GM23338 (cell line): ENCODE results near the gene TENT4A. TPM values are rescaled to one million over a fixed set of nuclear protein-coding genes. Genes with fewer than 3 reads are reported as not detected.

ENCODE experiments used
- ATAC-seq: fragments of 200-7000 bp; cut with Tn5 transposase; 3 replicates; pipeline ENCODE4 v1.9.1; 2020
- DNase-seq: peaks from one replicate; pipeline ENCODE4 v3.0.0-alpha.2; 2015; ENCODE audit warnings: low spot score
- H2AFZ ChIP-seq: fragments of 200-600 bp; sonication (generic); 2 replicates; pipeline ENCODE4 v1.8.0; 2016; ENCODE audit warnings: antibody characterized with exemption, mild to moderate bottlenecking, moderate library complexity
- H3F3A ChIP-seq: fragments of 200-600 bp; sonication (generic); replicated peaks from 2 replicates; pipeline ENCODE4 v1.8.0; 2017; ENCODE audit warnings: antibody characterized with exemption, mixed run types, low read depth
- H3K27ac ChIP-seq: fragments of 200-600 bp; sonication (generic); 2 replicates; pipeline ENCODE4 v1.6.1; 2016; ENCODE audit warnings: low read depth
- H3K27me3 ChIP-seq: fragments of 200-600 bp; sonication (generic); 2 replicates; pipeline ENCODE4 v1.8.0; 2016; ENCODE audit warnings: mild to moderate bottlenecking, mixed run types, moderate library complexity; ENCODE audit not compliant: insufficient read depth
- H3K36me3 ChIP-seq: fragments of 200-600 bp; sonication (generic); 2 replicates; pipeline ENCODE4 v1.8.0; 2016; ENCODE audit warnings: mild to moderate bottlenecking; ENCODE audit not compliant: insufficient read depth
- H3K4me1 ChIP-seq: fragments of 200-600 bp; sonication (generic); 2 replicates; pipeline ENCODE4 v1.8.0; 2016; ENCODE audit warnings: mild to moderate bottlenecking, moderate library complexity; ENCODE audit not compliant: insufficient read depth
- H3K4me2 ChIP-seq: fragments of 200-600 bp; sonication (generic); 2 replicates; pipeline ENCODE4 v1.7.1; 2017; ENCODE audit warnings: mixed run types
- H3K4me3 ChIP-seq: fragments of 200-600 bp; sonication (generic); 2 replicates; pipeline ENCODE4 v1.6.1; 2016; ENCODE audit warnings: mixed run types
- H3K79me2 ChIP-seq: fragments of 200-600 bp; sonication (generic); replicated peaks from 2 replicates; pipeline ENCODE4 v1.8.0; 2017; ENCODE audit warnings: mild to moderate bottlenecking; ENCODE audit not compliant: insufficient read depth
- H3K9me2 ChIP-seq: fragments of 200-600 bp; sonication (generic); 2 replicates; pipeline ENCODE4 v1.8.0; 2017; ENCODE audit not compliant: insufficient read depth
- H4K20me1 ChIP-seq: fragments of 200-600 bp; sonication (generic); replicated peaks from 2 replicates; pipeline ENCODE4 v1.8.0; 2017; ENCODE audit warnings: mild to moderate bottlenecking; ENCODE audit not compliant: insufficient read depth
- H3K27ac Mint-ChIP-seq: 2 replicates; pipeline ENCODE4 v1.8.0; 2020; ENCODE audit warnings: inconsistent platforms, mild to moderate bottlenecking, moderate library complexity, mixed read lengths
- H3K27me3 Mint-ChIP-seq: 3 replicates; pipeline ENCODE4 v1.8.0; 2022; ENCODE audit warnings: low read depth, mild to moderate bottlenecking, moderate library complexity, mixed read lengths, inconsistent platforms; ENCODE audit not compliant: insufficient read depth, poor library complexity
- H3K36me3 Mint-ChIP-seq: 3 replicates; pipeline ENCODE4 v1.8.0; 2021; ENCODE audit warnings: low read depth, mild to moderate bottlenecking, inconsistent platforms, moderate library complexity, mixed read lengths
- H3K4me1 Mint-ChIP-seq: 3 replicates; pipeline ENCODE4 v1.8.0; 2020; ENCODE audit warnings: mild to moderate bottlenecking, inconsistent platforms, mixed read lengths
- H3K4me3 Mint-ChIP-seq: 3 replicates; pipeline ENCODE4 v1.8.0; 2021; ENCODE audit warnings: moderate library complexity, mild to moderate bottlenecking, inconsistent platforms, mixed read lengths
- H3K9me3 Mint-ChIP-seq: 3 replicates; pipeline ENCODE4 v1.8.0; 2020; ENCODE audit warnings: moderate library complexity, mild to moderate bottlenecking, inconsistent platforms, mixed read lengths
- CREB1 ChIP-seq: fragments of 250-450 bp; sonication (Bioruptor Pico); IDR thresholded peaks from 2 replicates; pipeline ENCODE4 v1.5.0; 2020; ENCODE audit warnings: low read depth, mild to moderate bottlenecking, moderate library complexity
- EZH2 ChIP-seq: fragments of 200-600 bp; sonication (generic); IDR thresholded peaks from one replicate; pipeline ENCODE4 v1.8.0; 2017; ENCODE audit warnings: antibody characterized with exemption, mild to moderate bottlenecking, low read depth; ENCODE audit not compliant: unreplicated experiment
- EZH2phosphoT487 ChIP-seq: fragments of 200-600 bp; sonication (generic); IDR thresholded peaks from one replicate; pipeline ENCODE4 v1.8.1; 2018; ENCODE audit warnings: antibody characterized with exemption; ENCODE audit not compliant: unreplicated experiment
- JUNB ChIP-seq: IDR thresholded peaks from one replicate; pipeline ENCODE4 v1.6.1; 2016; ENCODE audit warnings: antibody characterized with exemption; ENCODE audit not compliant: unreplicated experiment
- NANOG ChIP-seq: IDR thresholded peaks from 2 replicates; pipeline ENCODE4 v1.6.1; 2016; ENCODE audit warnings: antibody characterized with exemption, borderline replicate concordance
- POLR2AphosphoS5 ChIP-seq: IDR thresholded peaks from 2 replicates; pipeline ENCODE4 v1.6.1; 2016; ENCODE audit warnings: antibody characterized with exemption, low read depth
- STAT1 ChIP-seq: IDR thresholded peaks from one replicate; pipeline ENCODE4 v1.6.1; 2016; ENCODE audit warnings: antibody characterized with exemption; ENCODE audit not compliant: unreplicated experiment
- ZNF114 ChIP-seq: fragments of 250-450 bp; sonication (Bioruptor Pico); IDR thresholded peaks from 2 replicates; pipeline ENCODE4 v1.5.0; 2020; ENCODE audit warnings: mild to moderate bottlenecking, moderate library complexity
- ZNF331 ChIP-seq: fragments of 250-450 bp; sonication (Bioruptor Pico); IDR thresholded peaks from 2 replicates; pipeline ENCODE4 v1.5.0; 2020; ENCODE audit warnings: low read depth, mild to moderate bottlenecking, moderate library complexity
- polyA plus RNA-seq: library from polyadenylated mRNA; unstranded; fragments of >200 nt; fragmentation: Nextera tagmentation; extraction: Ambion mirVana; gene quantifications from 2 replicates; pipeline ENCODE4 v1.2.1, GENCODE V29; 2016
- total RNA-seq: library from RNA; depleted of rRNA; stranded (reverse); fragments of >200 nt; shearing (Covaris generic); gene quantifications from 2 replicates; pipeline ENCODE4 v1.2.3, GENCODE V29; 2014
- TF ChIP-seq, protein P1 (sequence below), 2 experiments: fragments of 200-600 bp in 1 of 2; sonication (generic) in 1 of 2; conservative IDR thresholded peaks; 2 replicates each; pipeline versions ENCODE4 v1.5.1 to v1.6.1; 2016 to 2017; ENCODE audit warnings: antibody characterized with exemption in 2 of 2, low read depth in 2 of 2, mild to moderate bottlenecking in 2 of 2, moderate library complexity in 1 of 2
- TF ChIP-seq, protein P2 (sequence below): fragments of 250-450 bp; sonication (Bioruptor Pico); IDR thresholded peaks from 2 replicates; pipeline ENCODE4 v1.5.0; 2020; ENCODE audit warnings: mild to moderate bottlenecking, moderate library complexity
- TF ChIP-seq, protein P3 (sequence below): IDR thresholded peaks from 2 replicates; pipeline ENCODE4 v1.6.1; 2016; ENCODE audit warnings: antibody characterized with exemption
- TF ChIP-seq, protein P4 (sequence below): IDR thresholded peaks from one replicate; pipeline ENCODE4 v1.6.1; 2018; ENCODE audit warnings: antibody characterized with exemption; ENCODE audit not compliant: unreplicated experiment

TENT4A gene
- total and polyA plus RNA-seq, 2 experiments from 2014 or later = 5.3 to 24.0 TPM

DNA sequence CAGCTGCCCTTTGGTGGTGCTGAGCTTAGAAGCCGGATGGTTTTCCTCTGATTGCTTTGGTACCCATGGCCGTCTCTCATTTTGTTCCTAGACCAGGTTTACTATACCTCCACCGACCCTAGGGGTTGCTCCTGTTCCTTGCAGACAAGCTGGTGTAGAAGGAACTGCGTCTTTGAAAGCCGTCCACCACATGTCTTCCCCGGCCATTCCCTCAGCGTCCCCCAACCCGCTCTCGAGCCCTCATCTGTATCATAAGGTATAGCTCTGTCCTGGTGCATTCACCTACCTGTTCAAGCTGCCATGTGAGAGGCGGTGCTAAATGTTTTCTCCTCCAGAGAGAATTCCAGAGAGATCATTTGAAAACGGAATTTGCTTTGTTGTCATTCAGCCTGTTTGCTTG lies 39.5 kb downstream of the TENT4A start:
- H3K4me2 ChIP-seq = no peak overlapping the region
- peaks cover 25% of the 10 kb centered on the region for H3K36me3 ChIP-seq

More for the DNA sequence above, 39.5 kb downstream of the TENT4A start:
- Mint-ChIP-seq H3K4me3 (no peak overlapping the region), H3K36me3 (peaks cover 83% of the 10 kb centered on the region), H3K9me3 (no peaks in the 10 kb centered on the region; the same call in 2 of the 3 replicates), H3K4me1 (peaks cover 5% of the 10 kb centered on the region), H3K27ac (no peak overlapping the region), H3K27me3 (peaks cover 4% of the 10 kb centered on the region)
- Histone ChIP-seq H3K79me2 (peaks cover 11% of the 10 kb centered on the region), H3K27ac (no peak overlapping the region), H3K27me3 (no peaks in the 10 kb centered on the region), H3K4me3 (no peak overlapping the region), H4K20me1 (peaks cover 9% of the 10 kb centered on the region), H3K9me2 (no peaks in the 10 kb centered on the region), H3F3A (no peaks in the 10 kb centered on the region), H3K4me1 (no peaks in the 10 kb centered on the region), H2AFZ (no peak overlapping the region)
- DNase-seq = no peak
- TF ChIP-seq, protein P1, sequence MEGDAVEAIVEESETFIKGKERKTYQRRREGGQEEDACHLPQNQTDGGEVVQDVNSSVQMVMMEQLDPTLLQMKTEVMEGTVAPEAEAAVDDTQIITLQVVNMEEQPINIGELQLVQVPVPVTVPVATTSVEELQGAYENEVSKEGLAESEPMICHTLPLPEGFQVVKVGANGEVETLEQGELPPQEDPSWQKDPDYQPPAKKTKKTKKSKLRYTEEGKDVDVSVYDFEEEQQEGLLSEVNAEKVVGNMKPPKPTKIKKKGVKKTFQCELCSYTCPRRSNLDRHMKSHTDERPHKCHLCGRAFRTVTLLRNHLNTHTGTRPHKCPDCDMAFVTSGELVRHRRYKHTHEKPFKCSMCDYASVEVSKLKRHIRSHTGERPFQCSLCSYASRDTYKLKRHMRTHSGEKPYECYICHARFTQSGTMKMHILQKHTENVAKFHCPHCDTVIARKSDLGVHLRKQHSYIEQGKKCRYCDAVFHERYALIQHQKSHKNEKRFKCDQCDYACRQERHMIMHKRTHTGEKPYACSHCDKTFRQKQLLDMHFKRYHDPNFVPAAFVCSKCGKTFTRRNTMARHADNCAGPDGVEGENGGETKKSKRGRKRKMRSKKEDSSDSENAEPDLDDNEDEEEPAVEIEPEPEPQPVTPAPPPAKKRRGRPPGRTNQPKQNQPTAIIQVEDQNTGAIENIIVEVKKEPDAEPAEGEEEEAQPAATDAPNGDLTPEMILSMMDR (conservative IDR thresholded peaks at IDR 0.05; ENCODE audit: low read depth in 2 of 2) = no peak
- TF ChIP-seq ZNF114 (CRISPR knock-in tag) = no peak
- no peak for TF ChIP-seq STAT1
- no peak for TF ChIP-seq POLR2AphosphoS5
- TF ChIP-seq, protein P2, sequence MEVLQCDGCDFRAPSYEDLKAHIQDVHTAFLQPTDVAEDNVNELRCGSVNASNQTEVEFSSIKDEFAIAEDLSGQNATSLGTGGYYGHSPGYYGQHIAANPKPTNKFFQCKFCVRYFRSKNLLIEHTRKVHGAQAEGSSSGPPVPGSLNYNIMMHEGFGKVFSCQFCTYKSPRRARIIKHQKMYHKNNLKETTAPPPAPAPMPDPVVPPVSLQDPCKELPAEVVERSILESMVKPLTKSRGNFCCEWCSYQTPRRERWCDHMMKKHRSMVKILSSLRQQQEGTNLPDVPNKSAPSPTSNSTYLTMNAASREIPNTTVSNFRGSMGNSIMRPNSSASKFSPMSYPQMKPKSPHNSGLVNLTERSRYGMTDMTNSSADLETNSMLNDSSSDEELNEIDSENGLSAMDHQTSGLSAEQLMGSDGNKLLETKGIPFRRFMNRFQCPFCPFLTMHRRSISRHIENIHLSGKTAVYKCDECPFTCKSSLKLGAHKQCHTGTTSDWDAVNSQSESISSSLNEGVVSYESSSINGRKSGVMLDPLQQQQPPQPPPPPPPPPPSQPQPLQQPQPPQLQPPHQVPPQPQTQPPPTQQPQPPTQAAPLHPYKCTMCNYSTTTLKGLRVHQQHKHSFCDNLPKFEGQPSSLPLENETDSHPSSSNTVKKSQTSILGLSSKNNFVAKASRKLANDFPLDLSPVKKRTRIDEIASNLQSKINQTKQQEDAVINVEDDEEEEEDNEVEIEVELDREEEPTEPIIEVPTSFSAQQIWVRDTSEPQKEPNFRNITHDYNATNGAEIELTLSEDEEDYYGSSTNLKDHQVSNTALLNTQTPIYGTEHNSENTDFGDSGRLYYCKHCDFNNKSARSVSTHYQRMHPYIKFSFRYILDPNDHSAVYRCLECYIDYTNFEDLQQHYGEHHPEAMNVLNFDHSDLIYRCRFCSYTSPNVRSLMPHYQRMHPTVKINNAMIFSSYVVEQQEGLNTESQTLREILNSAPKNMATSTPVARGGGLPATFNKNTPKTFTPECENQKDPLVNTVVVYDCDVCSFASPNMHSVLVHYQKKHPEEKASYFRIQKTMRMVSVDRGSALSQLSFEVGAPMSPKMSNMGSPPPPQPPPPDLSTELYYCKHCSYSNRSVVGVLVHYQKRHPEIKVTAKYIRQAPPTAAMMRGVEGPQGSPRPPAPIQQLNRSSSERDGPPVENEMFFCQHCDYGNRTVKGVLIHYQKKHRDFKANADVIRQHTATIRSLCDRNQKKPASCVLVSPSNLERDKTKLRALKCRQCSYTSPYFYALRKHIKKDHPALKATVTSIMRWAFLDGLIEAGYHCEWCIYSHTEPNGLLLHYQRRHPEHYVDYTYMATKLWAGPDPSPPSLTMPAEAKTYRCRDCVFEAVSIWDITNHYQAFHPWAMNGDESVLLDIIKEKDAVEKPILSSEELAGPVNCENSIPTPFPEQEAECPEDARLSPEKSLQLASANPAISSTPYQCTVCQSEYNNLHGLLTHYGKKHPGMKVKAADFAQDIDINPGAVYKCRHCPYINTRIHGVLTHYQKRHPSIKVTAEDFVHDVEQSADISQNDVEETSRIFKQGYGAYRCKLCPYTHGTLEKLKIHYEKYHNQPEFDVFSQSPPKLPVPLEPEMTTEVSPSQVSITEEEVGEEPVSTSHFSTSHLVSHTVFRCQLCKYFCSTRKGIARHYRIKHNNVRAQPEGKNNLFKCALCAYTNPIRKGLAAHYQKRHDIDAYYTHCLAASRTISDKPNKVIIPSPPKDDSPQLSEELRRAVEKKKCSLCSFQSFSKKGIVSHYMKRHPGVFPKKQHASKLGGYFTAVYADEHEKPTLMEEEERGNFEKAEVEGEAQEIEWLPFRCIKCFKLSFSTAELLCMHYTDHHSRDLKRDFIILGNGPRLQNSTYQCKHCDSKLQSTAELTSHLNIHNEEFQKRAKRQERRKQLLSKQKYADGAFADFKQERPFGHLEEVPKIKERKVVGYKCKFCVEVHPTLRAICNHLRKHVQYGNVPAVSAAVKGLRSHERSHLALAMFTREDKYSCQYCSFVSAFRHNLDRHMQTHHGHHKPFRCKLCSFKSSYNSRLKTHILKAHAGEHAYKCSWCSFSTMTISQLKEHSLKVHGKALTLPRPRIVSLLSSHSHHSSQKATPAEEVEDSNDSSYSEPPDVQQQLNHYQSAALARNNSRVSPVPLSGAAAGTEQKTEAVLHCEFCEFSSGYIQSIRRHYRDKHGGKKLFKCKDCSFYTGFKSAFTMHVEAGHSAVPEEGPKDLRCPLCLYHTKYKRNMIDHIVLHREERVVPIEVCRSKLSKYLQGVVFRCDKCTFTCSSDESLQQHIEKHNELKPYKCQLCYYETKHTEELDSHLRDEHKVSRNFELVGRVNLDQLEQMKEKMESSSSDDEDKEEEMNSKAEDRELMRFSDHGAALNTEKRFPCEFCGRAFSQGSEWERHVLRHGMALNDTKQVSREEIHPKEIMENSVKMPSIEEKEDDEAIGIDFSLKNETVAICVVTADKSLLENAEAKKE = no peak
- no peak for TF ChIP-seq JUNB
- no peak for TF ChIP-seq EZH2phosphoT487
- no peak for TF ChIP-seq ZNF331
- TF ChIP-seq NANOG = no peak
- TF ChIP-seq, protein P3, sequence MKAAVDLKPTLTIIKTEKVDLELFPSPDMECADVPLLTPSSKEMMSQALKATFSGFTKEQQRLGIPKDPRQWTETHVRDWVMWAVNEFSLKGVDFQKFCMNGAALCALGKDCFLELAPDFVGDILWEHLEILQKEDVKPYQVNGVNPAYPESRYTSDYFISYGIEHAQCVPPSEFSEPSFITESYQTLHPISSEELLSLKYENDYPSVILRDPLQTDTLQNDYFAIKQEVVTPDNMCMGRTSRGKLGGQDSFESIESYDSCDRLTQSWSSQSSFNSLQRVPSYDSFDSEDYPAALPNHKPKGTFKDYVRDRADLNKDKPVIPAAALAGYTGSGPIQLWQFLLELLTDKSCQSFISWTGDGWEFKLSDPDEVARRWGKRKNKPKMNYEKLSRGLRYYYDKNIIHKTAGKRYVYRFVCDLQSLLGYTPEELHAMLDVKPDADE = no peak
- TF ChIP-seq EZH2 = no peak
- TF ChIP-seq, protein P4, sequence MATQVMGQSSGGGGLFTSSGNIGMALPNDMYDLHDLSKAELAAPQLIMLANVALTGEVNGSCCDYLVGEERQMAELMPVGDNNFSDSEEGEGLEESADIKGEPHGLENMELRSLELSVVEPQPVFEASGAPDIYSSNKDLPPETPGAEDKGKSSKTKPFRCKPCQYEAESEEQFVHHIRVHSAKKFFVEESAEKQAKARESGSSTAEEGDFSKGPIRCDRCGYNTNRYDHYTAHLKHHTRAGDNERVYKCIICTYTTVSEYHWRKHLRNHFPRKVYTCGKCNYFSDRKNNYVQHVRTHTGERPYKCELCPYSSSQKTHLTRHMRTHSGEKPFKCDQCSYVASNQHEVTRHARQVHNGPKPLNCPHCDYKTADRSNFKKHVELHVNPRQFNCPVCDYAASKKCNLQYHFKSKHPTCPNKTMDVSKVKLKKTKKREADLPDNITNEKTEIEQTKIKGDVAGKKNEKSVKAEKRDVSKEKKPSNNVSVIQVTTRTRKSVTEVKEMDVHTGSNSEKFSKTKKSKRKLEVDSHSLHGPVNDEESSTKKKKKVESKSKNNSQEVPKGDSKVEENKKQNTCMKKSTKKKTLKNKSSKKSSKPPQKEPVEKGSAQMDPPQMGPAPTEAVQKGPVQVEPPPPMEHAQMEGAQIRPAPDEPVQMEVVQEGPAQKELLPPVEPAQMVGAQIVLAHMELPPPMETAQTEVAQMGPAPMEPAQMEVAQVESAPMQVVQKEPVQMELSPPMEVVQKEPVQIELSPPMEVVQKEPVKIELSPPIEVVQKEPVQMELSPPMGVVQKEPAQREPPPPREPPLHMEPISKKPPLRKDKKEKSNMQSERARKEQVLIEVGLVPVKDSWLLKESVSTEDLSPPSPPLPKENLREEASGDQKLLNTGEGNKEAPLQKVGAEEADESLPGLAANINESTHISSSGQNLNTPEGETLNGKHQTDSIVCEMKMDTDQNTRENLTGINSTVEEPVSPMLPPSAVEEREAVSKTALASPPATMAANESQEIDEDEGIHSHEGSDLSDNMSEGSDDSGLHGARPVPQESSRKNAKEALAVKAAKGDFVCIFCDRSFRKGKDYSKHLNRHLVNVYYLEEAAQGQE = no peak
- no peak for TF ChIP-seq CREB1 (CRISPR knock-in tag)
- no peak for ATAC-seq
